Activated CD4-positive, CD25-positive, alpha-beta regulatory T cell treated with anti-CD3 and anti-CD28 coated beads, Interleukin-2, amount 50 U/mL, for 72 hours (primary cell): ENCODE results near the gene LINGO1.

Experiments used
- DNase-seq: peaks from one replicate; pipeline ENCODE4 v3.0.0; 2021

Gene LINGO1

GRCh38 chr15:77654975-77655374 is 22.3 kb upstream of the LINGO1 start:
- DNase-seq, result no peak

GRCh38 chr15:77653832-77654480 is 21.2 kb upstream of the LINGO1 start:
- no peak for DNase-seq

- DNase-seq, result no peak
These were observed 17.6 kb upstream of the LINGO1 start for GRCh38 chr15:77650265-77650664.

GRCh38 chr15:77649610-77650009 is 16.9 kb upstream of the LINGO1 start:
- no peak for DNase-seq

- no peak for DNase-seq
These were observed 16.3 kb upstream of the LINGO1 start for GRCh38 chr15:77649017-77649416.

GRCh38 chr15:77647961-77648360 is 15.2 kb upstream of the LINGO1 start:
- DNase-seq, result no peak

DNA sequence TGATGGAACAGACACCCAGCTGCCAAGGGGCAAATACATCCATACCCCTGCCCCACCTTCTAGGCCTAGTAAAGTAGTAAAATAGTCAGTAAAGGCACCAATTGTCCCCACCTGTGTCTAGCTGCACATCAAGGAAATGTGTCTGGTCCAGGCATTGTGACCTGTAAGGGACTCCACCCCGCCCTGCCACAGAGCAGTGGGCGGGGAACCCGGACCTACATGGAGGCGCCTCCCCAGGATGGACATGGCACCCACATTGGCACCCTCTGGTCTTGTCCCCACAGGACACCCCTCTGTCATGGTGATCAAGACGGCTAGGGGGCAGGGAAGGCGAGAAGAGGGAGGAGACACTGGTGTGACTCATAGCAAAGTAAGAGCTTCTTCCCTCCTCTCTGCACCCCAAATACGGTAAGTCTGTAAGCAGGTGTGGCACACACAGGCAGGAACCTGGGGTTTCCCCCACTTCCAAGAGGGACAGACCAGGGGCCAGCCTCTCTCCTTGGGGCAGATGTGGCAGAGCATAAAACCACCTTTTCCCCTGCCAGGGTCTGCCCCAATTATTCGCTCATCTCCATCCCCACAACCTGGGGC is 13.5 kb upstream of the LINGO1 start:
- no peak for DNase-seq

DNA sequence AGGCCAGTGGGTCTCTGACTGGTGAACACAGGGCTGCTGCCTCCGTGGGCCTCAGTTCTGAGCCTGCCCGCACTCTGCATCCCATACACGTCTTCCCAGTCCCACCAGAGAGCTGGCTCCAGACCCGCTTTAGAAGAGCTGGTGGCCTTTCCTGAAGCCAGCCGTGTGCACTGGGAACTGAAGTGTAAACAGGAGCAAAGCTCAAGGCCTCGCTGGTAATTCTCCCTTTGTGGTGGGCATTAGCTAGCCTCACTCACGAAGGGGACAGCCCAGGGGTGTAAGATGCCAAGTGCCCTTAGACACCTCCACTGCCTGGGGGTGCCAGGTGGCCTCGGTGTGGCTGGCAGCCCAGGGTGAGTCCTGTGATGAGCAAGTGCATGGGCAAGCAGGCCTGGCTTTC is 12.9 kb upstream of the LINGO1 start:
- no peak for DNase-seq

DNA sequence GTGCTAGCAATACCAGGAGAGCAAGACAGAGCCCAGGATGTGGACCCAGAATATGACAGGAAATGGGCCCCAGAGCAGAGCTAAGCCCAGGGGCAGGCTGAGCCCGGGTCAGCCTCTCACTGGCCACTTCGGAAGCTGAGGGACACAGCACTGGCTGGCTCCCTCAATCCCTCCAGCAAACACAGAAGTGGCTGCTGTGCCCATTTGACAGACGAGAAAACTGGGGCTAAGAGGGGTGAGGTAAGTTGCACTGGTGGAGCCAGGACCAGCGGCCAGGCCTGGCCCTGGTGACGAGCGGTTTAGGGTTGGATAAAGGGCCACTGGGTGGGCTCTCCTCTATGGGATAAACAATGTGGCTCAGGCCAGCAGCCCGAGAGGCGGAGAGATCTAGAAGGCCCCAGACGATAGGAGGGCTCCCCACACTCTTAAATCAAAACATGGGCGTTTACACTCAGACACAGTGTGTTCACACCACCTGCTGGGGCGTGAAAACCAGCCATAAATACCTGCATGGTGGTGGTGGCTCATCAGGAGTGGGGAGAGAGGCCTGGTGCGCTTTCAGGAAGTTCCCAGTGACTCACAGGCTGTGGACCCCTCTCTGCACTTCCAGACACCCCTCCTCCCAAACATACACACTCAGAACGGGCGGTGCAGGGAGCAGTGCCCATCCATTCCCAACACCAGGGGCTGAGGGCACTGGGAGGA is 12.0 kb upstream of the LINGO1 start:
- no peak for DNase-seq

- DNase-seq, result no peak
These were observed 11.1 kb upstream of the LINGO1 start for GRCh38 chr15:77643764-77644163.

DNA sequence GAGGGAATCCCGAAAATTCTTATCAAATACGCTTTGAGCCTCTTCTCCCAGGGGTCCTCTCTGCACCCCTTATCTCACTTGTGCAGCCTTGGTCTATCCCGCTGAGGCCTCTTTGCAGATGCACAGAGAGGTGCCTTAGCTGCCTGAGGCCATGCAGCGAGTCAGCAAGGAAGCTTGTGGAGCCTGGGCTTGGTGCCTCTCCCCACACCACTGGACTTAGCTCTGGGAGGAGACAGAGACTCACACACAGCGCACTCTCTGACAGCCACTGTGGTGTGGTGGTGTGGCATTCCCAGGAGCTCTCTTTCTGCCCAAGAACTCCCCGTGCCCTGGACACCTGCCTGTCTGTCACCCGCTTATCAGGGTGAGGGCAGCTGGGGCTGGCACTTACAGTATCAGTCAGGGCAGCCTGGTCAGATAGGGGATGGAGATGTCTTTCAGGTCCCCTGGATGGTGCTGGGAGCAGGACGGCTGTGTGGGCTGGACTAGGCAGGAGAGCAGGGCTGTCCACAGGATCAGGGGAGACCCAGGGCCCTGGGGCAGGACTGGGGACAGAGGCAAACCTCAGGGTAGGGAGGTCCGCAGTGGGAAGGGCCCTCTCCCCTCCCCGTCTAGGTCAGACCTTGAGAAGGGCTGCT is 10.2 kb upstream of the LINGO1 start:
- DNase-seq, result no peak

DNA sequence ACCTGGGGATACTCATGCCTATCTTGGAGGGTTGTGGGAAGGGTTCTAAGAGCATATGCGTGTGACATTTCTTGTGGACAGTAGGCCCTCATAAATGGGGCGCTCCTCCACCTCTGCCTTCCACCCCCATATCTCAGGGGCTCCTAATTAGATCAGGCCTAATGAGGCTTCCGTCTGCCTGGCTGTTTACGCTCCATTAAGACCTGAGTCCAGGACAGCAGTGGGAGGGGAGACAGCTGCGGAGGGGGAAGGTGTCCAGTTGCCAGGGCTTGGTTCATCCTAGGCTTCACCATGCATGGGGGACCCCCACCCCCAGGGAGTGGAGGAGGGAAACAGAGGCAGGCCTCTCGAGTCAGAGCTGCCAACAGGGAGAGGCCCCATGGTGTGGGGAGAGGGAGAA is 9.3 kb upstream of the LINGO1 start:
- no peak for DNase-seq

- DNase-seq, result no peak
These were observed 7.9 kb upstream of the LINGO1 start for GRCh38 chr15:77640615-77641014.

GRCh38 chr15:77639431-77639830 is 6.7 kb upstream of the LINGO1 start:
- DNase-seq, result no peak

DNA sequence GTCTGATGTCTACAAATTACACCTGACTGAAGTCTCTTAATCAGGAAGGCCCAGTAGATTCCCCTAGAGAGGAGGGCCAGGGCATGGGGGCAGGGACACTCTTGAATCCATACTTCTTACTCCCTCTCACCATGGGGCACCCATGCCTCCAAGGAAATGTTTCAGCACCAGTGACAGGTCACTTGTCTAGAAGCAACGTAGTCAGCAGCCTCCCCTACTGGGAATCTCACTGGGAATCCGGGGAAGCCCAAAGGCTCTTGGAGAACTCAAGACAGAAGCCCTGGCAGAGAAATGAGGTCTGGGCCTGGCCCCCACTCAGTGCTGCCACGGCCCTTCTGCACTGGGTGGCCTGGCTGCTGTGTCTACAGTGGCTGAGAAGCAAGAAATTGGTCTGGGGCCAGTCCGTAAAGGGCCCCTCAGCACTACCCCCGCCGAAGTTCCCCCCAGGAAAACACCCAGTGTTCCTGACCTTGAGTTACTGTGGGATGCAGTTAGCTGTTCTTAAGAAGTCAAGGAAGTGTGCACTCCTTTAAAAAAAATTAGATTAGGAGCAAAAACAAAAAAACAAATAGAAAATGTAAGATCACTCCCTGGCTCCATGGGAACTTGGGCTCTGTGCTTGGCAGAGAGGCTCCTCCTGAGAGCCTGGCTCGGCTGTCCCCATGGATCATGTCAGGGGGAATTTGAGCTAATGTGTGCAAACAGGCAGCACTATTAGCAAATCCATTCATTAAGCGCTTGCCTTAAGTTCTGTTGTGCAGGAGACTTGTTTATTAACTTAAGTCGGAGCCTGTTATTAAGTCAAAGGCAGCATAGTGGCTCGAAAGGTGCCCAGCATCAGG is 5.4 kb upstream of the LINGO1 start:
- DNase-seq, result no peak

DNA sequence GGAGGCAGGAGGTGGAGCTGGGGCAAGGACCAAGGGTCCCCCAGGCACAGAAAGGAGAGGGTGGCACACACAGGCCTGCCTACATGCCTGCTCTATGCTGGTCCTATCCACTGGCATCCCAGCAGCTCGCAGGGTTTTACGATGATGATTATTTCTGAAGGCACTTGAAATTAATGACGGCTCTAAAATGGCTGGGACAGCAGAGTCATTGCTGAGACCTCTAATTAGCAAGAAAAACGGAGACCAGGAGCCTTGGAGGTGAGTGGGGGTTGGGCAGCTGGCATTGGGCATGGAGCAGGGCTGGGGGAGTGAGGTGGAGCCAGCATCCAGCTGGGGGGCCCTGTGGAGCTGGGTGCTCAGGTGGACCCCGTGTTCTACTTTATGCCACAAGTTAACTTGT is 3.5 kb upstream of the LINGO1 start:
- no peak for DNase-seq

DNA sequence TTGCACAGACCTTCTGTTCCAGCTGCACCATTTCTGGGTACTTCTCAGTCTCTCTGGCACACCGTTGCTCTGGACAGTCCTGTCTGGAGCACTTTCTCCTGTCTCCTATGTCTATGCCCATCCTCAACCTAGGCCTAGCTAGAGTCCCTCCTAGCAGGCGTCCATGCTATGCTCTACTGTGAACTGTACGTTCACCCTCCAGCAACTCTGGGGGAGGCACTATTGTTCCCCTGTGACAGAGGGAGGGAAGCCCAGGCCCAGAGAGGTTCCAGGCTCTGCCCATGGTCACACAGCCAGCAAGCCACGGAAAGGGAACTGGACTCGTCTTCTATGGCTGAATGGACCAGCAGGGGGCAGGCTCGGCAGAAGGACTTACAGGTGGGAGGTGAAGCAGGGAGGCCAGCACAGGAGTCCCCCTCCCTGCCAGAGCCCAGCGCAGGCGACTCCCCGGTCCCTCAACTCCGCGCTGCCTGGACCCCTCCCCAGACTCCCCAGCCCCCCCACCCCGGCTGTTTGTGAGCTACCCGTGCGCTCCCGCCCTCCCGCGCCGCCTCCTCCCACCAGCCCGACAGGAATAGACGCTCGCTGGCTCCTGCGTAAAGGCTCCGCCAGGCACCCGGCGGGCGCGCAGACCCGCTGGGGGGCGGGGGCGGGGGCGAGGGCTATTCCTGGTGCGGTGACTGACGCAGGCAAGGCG is 1.7 kb upstream of the LINGO1 start:
- DNase-seq, result peak; percentile 64

DNA sequence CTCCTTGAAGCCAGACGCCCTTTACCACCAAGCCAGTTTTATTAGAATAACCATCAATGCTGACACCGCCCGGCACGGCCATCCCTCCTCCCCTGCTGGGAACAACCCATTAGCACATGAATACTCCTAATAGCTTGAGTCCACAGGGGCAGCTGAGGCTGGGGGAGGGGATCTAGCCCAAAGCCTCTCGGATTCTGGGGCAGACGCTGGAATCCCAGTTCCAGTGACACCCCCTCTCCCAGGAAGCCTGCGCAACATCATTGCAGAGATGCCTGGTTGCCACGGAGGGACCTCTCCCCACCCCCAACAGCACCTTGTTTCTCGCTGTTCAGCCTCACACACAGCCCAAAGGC is 1.2 kb upstream of the LINGO1 start:
- no peak for DNase-seq

GRCh38 chr15:77633134-77633912 is 611 bp upstream of the LINGO1 start:
- peak; percentile 82 for DNase-seq

- no peak for DNase-seq
These were observed 773 bp downstream of the LINGO1 start for GRCh38 chr15:77631745-77632533.
